ENCODE results near the gene CELA2A. TPM values are rescaled to one million over a fixed set of nuclear protein-coding genes. Genes with fewer than 3 reads are reported as not detected.

Gene CELA2A
- total and polyA plus RNA-seq, 9 of the 15 experiments (the other 6 are each of a cell fraction or from before 2014, with no cell fraction given) = 0.62 TPM; not detected in 8

GRCh38 chr1:15407580-15407979 lies 49.0 kb upstream of the CELA2A start (continued):
- TF ChIP-seq, protein P1, sequence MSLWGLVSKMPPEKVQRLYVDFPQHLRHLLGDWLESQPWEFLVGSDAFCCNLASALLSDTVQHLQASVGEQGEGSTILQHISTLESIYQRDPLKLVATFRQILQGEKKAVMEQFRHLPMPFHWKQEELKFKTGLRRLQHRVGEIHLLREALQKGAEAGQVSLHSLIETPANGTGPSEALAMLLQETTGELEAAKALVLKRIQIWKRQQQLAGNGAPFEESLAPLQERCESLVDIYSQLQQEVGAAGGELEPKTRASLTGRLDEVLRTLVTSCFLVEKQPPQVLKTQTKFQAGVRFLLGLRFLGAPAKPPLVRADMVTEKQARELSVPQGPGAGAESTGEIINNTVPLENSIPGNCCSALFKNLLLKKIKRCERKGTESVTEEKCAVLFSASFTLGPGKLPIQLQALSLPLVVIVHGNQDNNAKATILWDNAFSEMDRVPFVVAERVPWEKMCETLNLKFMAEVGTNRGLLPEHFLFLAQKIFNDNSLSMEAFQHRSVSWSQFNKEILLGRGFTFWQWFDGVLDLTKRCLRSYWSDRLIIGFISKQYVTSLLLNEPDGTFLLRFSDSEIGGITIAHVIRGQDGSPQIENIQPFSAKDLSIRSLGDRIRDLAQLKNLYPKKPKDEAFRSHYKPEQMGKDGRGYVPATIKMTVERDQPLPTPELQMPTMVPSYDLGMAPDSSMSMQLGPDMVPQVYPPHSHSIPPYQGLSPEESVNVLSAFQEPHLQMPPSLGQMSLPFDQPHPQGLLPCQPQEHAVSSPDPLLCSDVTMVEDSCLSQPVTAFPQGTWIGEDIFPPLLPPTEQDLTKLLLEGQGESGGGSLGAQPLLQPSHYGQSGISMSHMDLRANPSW (CRISPR knock-in tag; IDR thresholded peaks at IDR 0.05) = no peak
- TF ChIP-seq FIP1L1 (IDR thresholded peaks at IDR 0.05; ENCODE audit: low read depth, low read length, poor library complexity, severe bottlenecking) = no peak
- TF ChIP-seq FOXP1 (CRISPR knock-in tag; IDR thresholded peaks at IDR 0.05) = no peak
- no peak for TF ChIP-seq TEAD2 (tag; IDR thresholded peaks at IDR 0.05)

- peaks cover 21 to 44% of the 10 kb centered on the region in 2 experiments; a peak in 4 of 5 replicates for H3K4me1 ChIP-seq (replicated peaks in 1 of 2; ENCODE audit: control insufficient read depth in 2 of 2, insufficient read depth in 2 of 2, low read length in 2 of 2)
- ChIA-PET CTCF (ENCODE audit: low intra/inter-chr PET ratio) (no interaction called here), POLR2A (interaction anchor here (1.3 kb wide), 1 partner anchor 11 kb away, joined by 5 read pairs; no protein-coding TSS in a partner anchor)
- no peak overlapping the region for H3K27ac ChIP-seq (ENCODE audit: extremely low read depth, low read depth, low read length)
- FAIRE-seq = peak; percentile 54
- H4K20me1 ChIP-seq (replicated peaks; ENCODE audit: control insufficient read depth, insufficient read depth, low read length) = peaks cover 9% of the 10 kb centered on the region
- ATAC-seq = no peak; the same call in 2 of the 3 replicates
- H3K27me3 ChIP-seq (ENCODE audit: control insufficient read depth in 2 of 2, insufficient read depth in 2 of 2, low read length in 2 of 2) = peaks cover 3 to 14% of the 10 kb centered on the region in 2 experiments; a peak in 4 of 5 replicates
- peak overlapping the region; percentile 84 for H2AFZ ChIP-seq (ENCODE audit: low read depth, low read length)
- peak overlapping the region; percentile 82 for H3K4me2 ChIP-seq (ENCODE audit: insufficient read depth, low read length)
- 11% methylated on average over 14 of the region's 14 CpGs for WGBS (ENCODE audit: insufficient coverage, low coverage, missing lambda C conversion rate)
- no peak for DNase-seq (ENCODE audit: extremely low read depth in 1 of 4, low spot score in 3 of 4)
- intact Hi-C loops (cut with micrococcal nuclease) (no loop called here), in situ Hi-C loops (cut with MboI) (no loop called here)
- H3K9me1 ChIP-seq (ENCODE audit: control insufficient read depth, insufficient read depth, low read length) = no peaks in the 10 kb centered on the region
- BruUV-seq (replicated peaks) = no TSS peak
- peaks cover 13% of the 10 kb centered on the region; the same call in 1 of the 3 replicates for H3K36me3 ChIP-seq (ENCODE audit: control insufficient read depth, insufficient read depth, low read length)
- H3K79me2 ChIP-seq (ENCODE audit: control insufficient read depth, insufficient read depth, low read length) = peaks cover 29% of the 10 kb centered on the region
- H3K4me3 ChIP-seq = peak overlapping the region; percentile 87
- peak overlapping the region; percentile 64 to 95; a peak in 3 of 4 replicates for H3K9ac ChIP-seq (ENCODE audit: insufficient read depth in 1 of 2, low read depth in 2 of 2, low read length in 2 of 2)
- no peaks in the 10 kb centered on the region for H3K9me3 ChIP-seq (replicated peaks; ENCODE audit: control insufficient read depth, insufficient read depth, low read depth, low read length)
- no peak for TF ChIP-seq DIDO1 (tag; IDR thresholded peaks at IDR 0.05; ENCODE audit: low read depth)
- TF ChIP-seq ZNF316 (IDR thresholded peaks at IDR 0.05) = peak; percentile 47; the same call in 1 of the 2 replicates
- TF ChIP-seq ZNF436 (CRISPR knock-in tag; IDR thresholded peaks at IDR 0.05) = no peak
- TF ChIP-seq ZNF717 (CRISPR knock-in tag; IDR thresholded peaks at IDR 0.05) = no peak
- no peak for TF ChIP-seq MXI1 (IDR thresholded peaks at IDR 0.05; ENCODE audit: low read depth, low read length)
- TF ChIP-seq, protein P2, sequence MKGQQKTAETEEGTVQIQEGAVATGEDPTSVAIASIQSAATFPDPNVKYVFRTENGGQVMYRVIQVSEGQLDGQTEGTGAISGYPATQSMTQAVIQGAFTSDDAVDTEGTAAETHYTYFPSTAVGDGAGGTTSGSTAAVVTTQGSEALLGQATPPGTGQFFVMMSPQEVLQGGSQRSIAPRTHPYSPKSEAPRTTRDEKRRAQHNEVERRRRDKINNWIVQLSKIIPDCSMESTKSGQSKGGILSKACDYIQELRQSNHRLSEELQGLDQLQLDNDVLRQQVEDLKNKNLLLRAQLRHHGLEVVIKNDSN (CRISPR knock-in tag; IDR thresholded peaks at IDR 0.05) = no peak
- 0 out of 2 replicates have a peak, but pooled peaks have one; percentile 53 for TF ChIP-seq NR4A1 (CRISPR knock-in tag; IDR thresholded peaks at IDR 0.05)
- TF ChIP-seq NR4A1 (tag; IDR thresholded peaks at IDR 0.05) = no peak
- TF ChIP-seq ZNF134 (CRISPR knock-in tag; conservative IDR thresholded peaks at IDR 0.05) = no peak
- no peak for TF ChIP-seq RFX5 (IDR thresholded peaks at IDR 0.05; ENCODE audit: low read depth, low read length)
- no peak for TF ChIP-seq MITF (IDR thresholded peaks at IDR 0.05)
- TF ChIP-seq, protein P3, sequence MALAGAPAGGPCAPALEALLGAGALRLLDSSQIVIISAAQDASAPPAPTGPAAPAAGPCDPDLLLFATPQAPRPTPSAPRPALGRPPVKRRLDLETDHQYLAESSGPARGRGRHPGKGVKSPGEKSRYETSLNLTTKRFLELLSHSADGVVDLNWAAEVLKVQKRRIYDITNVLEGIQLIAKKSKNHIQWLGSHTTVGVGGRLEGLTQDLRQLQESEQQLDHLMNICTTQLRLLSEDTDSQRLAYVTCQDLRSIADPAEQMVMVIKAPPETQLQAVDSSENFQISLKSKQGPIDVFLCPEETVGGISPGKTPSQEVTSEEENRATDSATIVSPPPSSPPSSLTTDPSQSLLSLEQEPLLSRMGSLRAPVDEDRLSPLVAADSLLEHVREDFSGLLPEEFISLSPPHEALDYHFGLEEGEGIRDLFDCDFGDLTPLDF (CRISPR knock-in tag; IDR thresholded peaks at IDR 0.05) = no peak
These were observed 47.6 kb upstream of the CELA2A start for GRCh38 chr1:15408890-15409387.

Data from K562 (cell line).